SKM-1 (cell line): ENCODE measurements around the gene IRF2.
"Not testable (repeated sequence)": the region's sequence is repeated elsewhere in the genome, so short reads cannot be mapped to it uniquely, and the experiment has no call there.

Experiments used
- DNase-seq: peaks from one replicate; lab custom pipeline; 2025; ENCODE audit not compliant: unreplicated experiment; lab: John Stamatoyannopoulos, UW

The IRF2 gene

DNA sequence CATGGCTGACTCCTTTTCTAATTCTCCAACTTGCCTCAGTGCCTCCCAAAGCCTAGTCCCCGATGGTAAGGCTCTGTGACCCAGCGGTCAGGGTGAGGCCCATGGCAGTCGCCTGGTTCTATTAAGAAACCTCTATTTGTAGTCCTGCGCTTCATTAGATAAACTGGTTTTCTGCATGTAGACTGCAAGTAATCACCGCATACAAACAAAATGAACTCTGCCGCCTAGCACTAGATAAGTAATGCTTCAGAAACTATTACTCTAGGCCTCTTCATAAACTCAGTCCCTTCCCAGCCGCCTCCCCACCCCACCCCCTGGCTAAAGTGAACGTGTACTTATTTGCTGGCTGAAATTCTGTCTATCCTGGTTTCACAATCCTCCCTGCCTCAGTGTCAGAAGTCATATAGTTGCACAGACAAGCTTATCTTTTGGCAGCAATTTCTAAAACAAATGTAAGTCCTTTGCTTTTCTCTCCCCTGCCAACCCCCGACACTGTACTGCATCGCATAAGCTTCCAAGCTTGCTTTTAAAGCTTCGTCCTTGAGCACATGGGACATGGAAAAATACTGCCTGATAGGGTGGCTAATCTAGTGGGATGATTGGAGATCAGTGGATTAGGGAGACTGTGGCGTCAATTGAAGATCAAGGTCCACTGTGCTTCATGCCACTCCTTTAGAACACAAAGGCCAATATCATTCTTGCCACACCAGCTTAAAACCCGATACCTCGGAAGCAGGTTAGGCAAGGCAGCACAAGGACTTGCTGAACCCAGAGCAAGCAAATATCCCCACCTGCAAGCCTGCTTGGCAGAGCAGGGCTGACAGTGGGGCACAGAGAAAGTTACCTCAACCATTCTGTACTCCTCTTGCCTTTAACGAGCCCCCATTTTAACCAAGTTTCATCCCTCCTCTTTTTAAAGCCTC, 125.8 kb downstream of the IRF2 start:
- no peak for DNase-seq

DNA sequence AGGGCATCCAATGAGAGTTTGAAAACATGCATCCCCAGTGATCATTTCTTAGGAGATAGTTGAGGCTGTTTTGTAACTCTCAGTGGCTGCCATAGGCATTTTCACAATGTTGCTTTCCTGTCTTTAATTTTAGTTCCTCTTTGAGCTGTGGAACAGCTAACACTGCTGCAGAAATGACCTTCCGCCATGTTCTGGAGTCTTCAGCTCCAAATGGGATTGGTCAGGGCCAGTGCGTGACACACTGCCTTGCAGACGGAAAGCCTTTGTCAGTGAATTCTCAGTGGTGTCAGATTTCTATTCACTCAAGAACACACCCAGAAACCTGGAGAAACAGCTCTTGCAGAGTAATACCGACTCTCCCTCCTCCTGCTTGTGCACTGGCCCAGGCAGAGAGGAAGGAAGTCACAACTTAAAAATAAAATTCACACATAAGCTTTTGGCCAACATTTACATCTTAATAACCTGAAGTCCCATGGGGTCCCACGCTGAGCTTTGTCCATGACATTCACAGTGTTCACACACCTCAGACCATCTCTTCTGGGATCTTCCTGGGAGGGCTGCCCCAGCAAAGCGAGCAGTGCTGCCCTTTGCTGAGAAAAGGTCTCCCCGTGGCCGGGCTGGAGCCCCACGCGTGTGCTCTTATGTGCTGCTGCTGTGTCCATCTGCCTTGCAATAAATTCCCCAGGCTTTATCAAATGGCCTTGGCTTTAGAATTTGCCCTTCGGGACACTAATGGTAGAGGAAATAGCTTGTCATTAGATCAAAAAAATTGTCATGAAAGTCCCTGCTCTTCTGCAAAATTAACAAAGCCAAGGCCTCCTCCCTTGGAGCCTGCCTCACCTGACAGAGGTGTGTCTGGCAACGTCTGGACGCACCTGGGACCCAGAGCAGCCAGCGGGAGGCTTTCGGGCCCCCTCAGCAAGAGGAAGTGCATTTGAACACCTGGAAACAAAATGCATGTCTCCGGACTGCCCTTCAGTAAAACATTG, 126.8 kb downstream of the IRF2 start:
- peak; percentile 85 for DNase-seq

DNA sequence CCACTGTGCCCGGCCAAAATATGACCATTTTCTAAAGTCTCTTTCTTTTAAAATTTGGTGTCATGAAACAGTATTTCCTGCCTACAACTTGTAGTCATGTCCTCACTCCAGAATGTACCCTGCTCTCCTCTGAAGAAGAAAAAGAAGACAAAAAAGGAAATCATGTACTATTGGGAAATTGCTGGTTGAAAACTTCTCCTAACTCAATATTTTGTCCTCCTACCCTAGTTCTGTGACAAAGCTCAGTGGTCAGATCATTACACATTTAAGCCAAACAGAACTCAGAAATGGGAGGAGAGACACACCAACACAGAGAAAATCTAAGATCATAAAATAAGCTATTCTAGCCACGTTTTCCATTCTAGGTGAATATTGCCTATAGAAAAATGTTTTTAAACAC, 127.7 kb downstream of the IRF2 start:
- DNase-seq: peak; percentile 43

DNA sequence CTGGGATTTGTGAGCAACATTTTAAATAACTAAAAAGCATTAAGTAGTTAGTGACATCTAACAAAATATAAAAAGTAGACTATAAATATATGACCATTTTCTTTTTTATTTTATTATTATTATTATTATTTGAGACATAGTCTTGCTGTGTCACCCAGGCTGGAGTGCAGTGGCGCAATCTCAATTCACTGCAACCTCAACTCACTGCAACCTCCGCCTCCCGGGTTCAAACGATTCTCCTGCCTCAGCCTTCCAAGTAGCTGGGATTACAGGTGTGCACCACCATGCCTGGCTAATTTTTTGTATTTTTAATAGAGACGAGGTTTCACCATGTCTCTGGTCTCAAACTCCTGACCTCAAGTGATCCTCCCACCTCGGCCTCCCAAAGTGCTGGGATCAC, 128.1 kb downstream of the IRF2 start:
- DNase-seq: not testable (repeated sequence)

DNA sequence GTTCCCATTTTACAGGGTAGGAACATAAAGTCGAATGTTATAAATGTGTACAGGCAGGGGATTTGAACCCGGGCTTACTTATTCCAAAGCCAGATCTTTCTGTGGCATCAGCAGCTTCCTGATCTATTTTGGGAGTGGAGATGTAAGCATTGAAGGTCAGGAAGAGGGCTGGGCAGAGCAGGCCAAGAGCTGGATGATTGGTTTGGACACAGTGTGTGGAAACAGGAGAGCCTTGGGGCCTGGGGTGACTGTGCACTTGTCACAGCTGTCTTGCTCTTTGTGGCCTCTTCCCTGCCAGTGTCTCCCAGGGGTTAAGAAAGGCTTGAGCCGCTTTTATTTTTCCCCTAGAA, 128.8 kb downstream of the IRF2 start:
- DNase-seq: peak; percentile 57

DNA sequence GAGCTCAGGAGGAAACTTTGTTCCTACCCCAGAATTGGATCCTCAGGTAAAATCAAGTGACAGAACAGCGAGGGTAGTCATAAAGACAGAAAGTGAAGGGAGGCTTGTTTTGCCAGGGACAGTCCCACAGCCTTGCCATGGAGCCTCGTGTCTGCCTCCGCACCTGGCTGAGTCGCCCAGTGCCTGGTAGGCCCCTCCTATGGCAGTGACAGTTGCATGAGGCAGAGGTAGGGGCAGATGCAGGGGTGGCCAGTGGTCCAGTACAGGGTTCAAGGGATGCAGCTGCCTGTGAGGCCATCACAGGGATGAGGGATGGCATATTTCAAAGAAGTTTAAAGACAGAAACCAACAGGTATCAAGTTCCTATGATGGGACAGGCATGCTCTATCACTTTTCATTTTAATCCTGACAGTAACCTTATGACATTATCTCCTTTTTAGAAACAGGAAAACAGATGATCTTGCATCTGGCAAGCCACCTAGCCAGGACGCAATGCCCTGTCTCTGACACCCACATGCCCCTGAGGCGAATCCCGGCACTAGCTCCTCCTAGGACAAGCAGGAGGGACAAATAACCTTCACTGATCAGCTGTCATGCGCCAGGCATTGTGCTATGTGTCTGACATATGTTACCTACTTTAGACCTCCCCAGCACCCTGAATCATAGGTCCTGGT, 129.3 kb downstream of the IRF2 start:
- DNase-seq: no peak

DNA sequence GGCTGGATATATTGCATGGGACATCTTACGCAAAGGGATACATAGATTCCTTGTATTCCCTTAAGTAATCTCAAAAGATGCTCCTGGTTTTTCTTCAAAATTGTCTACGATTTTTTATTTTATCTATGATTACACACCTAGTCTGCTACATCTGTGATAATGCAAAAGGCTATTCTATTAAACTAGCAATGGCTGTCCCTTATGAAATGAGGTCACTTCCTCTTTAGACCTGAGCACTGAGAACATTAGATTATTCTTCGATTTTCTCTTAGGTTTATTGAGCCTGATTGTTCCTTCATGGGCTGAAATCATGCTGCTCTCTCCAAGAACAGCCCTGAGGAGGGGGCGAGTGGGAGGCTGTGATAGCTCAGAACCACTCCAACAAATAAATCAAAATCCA, 129.9 kb downstream of the IRF2 start:
- DNase-seq: no peak

DNA sequence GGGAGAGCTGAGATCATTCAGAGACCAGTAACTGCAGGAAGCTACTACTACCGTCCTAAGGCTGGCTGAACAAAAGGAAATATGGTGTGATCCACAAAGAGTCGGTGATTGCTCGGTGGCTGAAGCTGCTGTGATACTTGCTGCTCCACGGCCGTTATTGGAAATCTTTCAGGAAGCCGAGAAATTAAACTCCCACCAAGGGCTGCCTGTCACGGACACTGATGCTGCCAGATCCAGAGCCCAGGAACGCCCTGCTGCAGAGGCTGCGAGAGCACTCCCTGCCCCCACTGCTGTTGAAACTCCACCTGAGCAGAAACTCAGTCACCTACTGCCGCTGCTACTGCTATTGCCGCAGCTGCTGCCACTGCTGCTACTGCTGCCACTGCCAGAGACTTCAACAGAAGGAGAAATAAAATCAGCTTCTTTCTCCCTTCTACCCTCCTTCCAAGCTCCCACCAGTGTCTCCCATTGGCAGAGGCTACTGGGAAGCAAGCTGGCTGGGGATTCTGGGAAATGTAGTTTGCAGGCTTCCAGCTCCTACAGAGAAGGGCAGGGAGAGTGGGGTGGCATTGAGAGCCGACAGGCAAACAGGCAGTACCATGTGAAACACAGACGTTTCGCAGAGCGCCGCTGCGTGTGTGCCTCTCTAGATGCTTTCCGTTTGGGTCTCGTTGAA, 130.7 kb downstream of the IRF2 start:
- no peak for DNase-seq

DNA sequence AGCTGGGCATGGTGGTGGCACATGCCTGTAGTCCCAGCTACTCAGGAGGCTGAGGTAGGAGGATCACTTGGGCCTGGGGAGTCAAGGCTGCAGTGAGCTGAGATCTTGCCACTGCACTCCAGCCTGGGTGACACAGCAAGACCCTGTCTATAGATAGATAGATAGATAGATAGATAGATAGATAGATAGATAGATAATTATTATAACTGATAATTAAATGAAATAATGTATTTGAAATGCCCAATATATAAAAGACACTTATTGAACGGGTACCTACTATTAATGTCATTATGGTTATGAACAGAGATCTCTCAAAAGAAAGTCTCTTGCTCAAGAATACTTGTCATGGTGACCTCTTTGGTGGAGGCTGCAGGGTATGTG, 131.5 kb downstream of the IRF2 start:
- not testable (repeated sequence) for DNase-seq

DNA sequence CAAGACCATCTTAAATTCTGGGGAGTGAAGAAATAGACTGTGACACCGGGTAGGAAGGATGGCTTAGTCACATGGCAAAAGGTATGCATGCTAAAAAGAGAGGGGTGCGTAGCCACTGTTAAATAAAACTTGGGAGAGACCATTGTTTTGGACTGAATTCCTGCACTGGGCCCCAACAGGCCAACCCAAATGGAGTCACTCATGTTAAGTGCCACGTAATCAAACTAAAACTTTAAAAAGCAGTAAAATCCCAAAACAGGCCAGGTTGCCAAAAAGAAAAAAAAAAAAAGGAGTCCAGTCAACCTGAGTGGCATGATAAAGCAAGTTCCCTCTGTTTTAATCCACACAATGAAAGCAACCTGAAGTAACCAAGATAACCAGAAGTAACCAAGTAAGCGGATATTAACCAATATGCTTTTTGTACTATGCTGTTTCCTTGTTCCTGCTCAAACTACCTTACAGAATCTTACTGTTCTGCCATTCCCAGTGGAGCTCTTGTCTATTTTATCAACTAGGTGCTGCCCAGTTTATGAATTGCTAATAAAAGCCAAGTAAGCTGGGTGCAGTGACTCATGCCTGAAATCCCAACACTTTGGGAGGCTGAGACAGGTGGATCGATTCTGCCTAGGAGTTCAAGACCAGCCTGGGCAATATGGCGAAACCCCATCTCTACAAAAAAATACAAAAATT, 132.0 kb downstream of the IRF2 start:
- no peak for DNase-seq

DNA sequence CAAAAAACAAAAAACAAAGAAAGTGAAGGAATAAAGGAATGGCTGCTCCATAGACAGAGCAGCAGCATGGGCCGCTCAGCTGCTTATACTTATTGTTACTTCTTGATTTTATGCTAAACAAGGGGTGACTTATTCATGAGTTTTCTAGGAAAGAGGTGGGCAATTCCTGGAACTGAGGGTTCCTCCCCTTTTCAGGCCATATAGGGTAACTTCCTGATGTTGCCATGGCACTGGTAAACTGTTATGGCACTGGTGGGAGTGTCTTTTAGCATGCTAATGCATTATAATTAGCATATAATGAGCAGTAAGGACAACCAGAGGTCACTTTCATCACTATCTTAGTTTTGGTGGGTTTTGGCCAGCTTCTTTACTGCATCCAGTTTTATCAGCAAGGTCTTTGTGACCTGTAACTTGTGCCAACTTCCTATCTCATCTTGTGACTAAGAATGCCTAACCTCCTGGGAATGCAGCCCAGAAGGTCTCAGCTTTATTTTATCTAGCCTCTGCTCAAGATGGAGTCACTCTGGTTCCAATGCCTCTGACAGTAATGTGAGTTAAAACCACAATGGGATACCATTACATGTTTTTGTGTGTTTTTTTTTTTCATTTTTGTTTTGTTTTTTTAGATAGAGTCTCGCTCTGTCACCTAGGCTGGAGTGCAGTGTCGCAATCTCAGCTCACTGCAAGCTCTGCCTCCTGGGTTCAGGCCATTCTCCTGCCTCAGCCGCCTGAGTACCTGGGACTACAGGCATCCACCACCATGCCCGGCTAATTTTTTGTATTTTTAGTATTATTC, 134.8 kb downstream of the IRF2 start:
- not testable (repeated sequence) for DNase-seq

DNA sequence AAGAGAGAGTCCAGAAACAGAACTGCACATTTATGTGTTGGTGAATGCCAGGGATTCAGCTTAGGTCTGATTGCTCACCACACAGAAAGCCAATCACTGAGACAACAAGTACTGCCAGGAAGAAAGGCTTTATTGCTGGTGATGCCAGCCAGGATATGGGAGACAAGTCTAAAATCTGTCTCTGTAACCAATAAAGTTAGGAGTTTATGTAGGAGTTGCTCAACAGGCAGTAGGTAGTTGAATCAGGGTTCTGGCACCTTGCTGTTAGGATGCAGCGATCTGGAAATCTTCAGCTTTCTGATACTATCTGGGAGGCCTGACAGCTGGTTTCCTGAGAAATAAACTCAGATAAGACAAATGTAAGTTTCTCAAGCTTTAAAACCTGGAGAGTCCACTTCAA, 136.4 kb downstream of the IRF2 start:
- DNase-seq: no peak
